Panc1 (cell line): Measurements from ENCODE around the gene ENKD1. TPM values are rescaled to one million over a fixed set of nuclear protein-coding genes. Genes with fewer than 3 reads are reported as not detected.

Experiments used
- ATAC-seq: fragments of 200-7000 bp; cut with Tn5 transposase; 2 replicates; pipeline ENCODE4 v1.9.1; 2020; ENCODE audit warnings: mild to moderate bottlenecking, moderate library complexity
- BruUV-seq: library from RNA; stranded (reverse); fragments of 400-500 nt; replicated peaks from 2 replicates; lab custom pipeline; 2021; lab: Mats Ljungman, UMichigan
- CTCF ChIA-PET: fragments of 300-600 bp; sonication (Branson Sonifier 250); formaldehyde crosslinking; loops from one replicate; lab custom pipeline; 2022; ENCODE audit warnings: antibody characterized with exemption; lab: Charles Lee
- POLR2A ChIA-PET: fragments of 300-600 bp; sonication (Branson Sonifier 250); formaldehyde crosslinking; loops from one replicate; lab custom pipeline; 2022; ENCODE audit warnings: antibody characterized with exemption; lab: Charles Lee
- DNase-seq: peaks from one replicate; pipeline ENCODE4 v3.0.0-alpha.2; 2010; ENCODE audit warnings: low read depth, low spot score
- H3K27ac ChIP-seq: 2 replicates; pipeline ENCODE4 v1.5.1; 2011; ENCODE audit warnings: mild to moderate bottlenecking, low read length, inconsistent platforms
- H3K27me3 ChIP-seq: fragments of 200-500 bp; sonication (Bioruptor generic); 2 replicates; pipeline ENCODE4 v1.6.0; 2014; ENCODE audit warnings: low read length, inconsistent platforms; ENCODE audit not compliant: control insufficient read depth, insufficient read depth
- H3K36me3 ChIP-seq: fragments of 200-500 bp; sonication (Bioruptor generic); 2 replicates; pipeline ENCODE4 v1.5.1; 2014; ENCODE audit warnings: inconsistent platforms, mild to moderate bottlenecking, low read length, moderate library complexity; ENCODE audit not compliant: control insufficient read depth, insufficient read depth
- H3K4me1 ChIP-seq: 2 replicates; pipeline ENCODE4 v1.5.1; 2011; ENCODE audit warnings: inconsistent platforms, mild to moderate bottlenecking, low read length, moderate library complexity; ENCODE audit not compliant: control insufficient read depth, insufficient read depth
- H3K4me3 ChIP-seq, 2 experiments: 2 replicates each; pipeline ENCODE4 v1.5.1; 2011 to 2012; ENCODE audit warnings: low read depth in 2 of 2, low read length in 2 of 2, mild to moderate bottlenecking in 2 of 2, inconsistent platforms in 1 of 2, moderate library complexity in 1 of 2
- H3K9me3 ChIP-seq: fragments of 200-500 bp; sonication (Bioruptor generic); 2 replicates; pipeline ENCODE4 v1.5.1; 2014; ENCODE audit warnings: low read depth, mild to moderate bottlenecking, inconsistent platforms, low read length, moderate library complexity; ENCODE audit not compliant: control insufficient read depth, insufficient read depth
- CTCF ChIP-seq: fragments of 450-650 bp; IDR thresholded peaks from 2 replicates; pipeline ENCODE4 v1.5.1; 2017; ENCODE audit warnings: mild to moderate bottlenecking
- POLR2AphosphoS5 ChIP-seq: IDR thresholded peaks from 2 replicates; pipeline ENCODE4 v1.6.1; 2012; ENCODE audit warnings: mild to moderate bottlenecking, low read depth, low read length, moderate library complexity
- REST ChIP-seq, 2 experiments: IDR thresholded peaks; 2 replicates each; pipeline ENCODE4 v1.6.1; 2011 to 2012; ENCODE audit warnings: low read depth in 2 of 2, control low read depth in 1 of 2, low read length in 1 of 2, mild to moderate bottlenecking in 1 of 2, moderate library complexity in 1 of 2; ENCODE audit not compliant: insufficient read depth in 1 of 2
- SIN3A ChIP-seq: IDR thresholded peaks from 2 replicates; pipeline ENCODE4 v1.6.1; 2012; ENCODE audit warnings: low read depth, mild to moderate bottlenecking, low read length, moderate library complexity, borderline replicate concordance; ENCODE audit not compliant: insufficient read depth
- TCF7L2 ChIP-seq: IDR thresholded peaks from 2 replicates; pipeline ENCODE4 v1.6.1; 2011; ENCODE audit warnings: mild to moderate bottlenecking, low read depth, low read length, inconsistent platforms
- in situ Hi-C: cut with HindIII; loops from 2 replicates; pipeline ENCODE4 v1.10.0; 2016; ENCODE audit warnings: low sequenced_read_pairs, low pct_unique_long_range_greater_than_20kb
- intact Hi-C: fragments of 100-400 bp; cut with micrococcal nuclease; formaldehyde crosslinking; loops from one replicate; pipeline ENCODE4 v1.10.0; 2022; ENCODE audit not compliant: unreplicated experiment
- total RNA-seq: library from RNA; stranded (reverse); gene quantifications from one replicate; pipeline ENCODE4 v1.2.1, GENCODE V29; 2021; ENCODE audit not compliant: unreplicated experiment

Gene ENKD1
- total RNA-seq, 1 experiment from 2014 or later, result 14.6 TPM

- ChIA-PET CTCF (interaction anchor here (0.6 kb wide), 1 partner anchor 125 kb away, joined by 9 read pairs; no protein-coding TSS in a partner anchor), POLR2A (no interaction called here)
- no peaks in the 10 kb centered on the region for H3K4me1 ChIP-seq
- H3K27ac ChIP-seq, result no peak overlapping the region
- no TSS peak for BruUV-seq
- TF ChIP-seq SIN3A, result no peak
- TF ChIP-seq REST (IDR thresholded peaks at IDR 0.05; ENCODE audit: insufficient read depth in 1 of 2, low read depth in 2 of 2, low read length in 1 of 2), result no peak
- TF ChIP-seq CTCF, result no peak
- TF ChIP-seq POLR2AphosphoS5, result no peak
- no peak for TF ChIP-seq TCF7L2
- no peaks in the 10 kb centered on the region for H3K36me3 ChIP-seq
- DNase-seq (no peak), ATAC-seq (no peak)
- in situ Hi-C loops, result no loop called here
- intact Hi-C loops, result loop anchor here (10.0 kb wide), 1 partner anchor 103 kb away; no protein-coding TSS in a partner anchor
- H3K9me3 ChIP-seq, result no peaks in the 10 kb centered on the region
- no peaks in the 10 kb centered on the region for H3K27me3 ChIP-seq
- H3K4me3 ChIP-seq, result no peak overlapping the region
These were observed 18.3 kb downstream of the ENKD1 start for GRCh38 chr16:67648088-67648763.

- DNase-seq (no peak), ATAC-seq (no peak)
- ChIA-PET POLR2A (no interaction called here), CTCF (no interaction called here)
- H3K9me3 ChIP-seq, result no peaks in the 10 kb centered on the region
- TF ChIP-seq SIN3A (no peak), TCF7L2 (no peak), POLR2AphosphoS5 (no peak)
- H3K4me3 ChIP-seq, result no peak overlapping the region
- H3K27ac ChIP-seq, result no peak overlapping the region
- no peaks in the 10 kb centered on the region for H3K4me1 ChIP-seq
- intact Hi-C loops, result loop anchor here (10.0 kb wide), 1 partner anchor 103 kb away; no protein-coding TSS in a partner anchor
- BruUV-seq, result no TSS peak
- no peaks in the 10 kb centered on the region for H3K36me3 ChIP-seq
- in situ Hi-C loops, result no loop called here
- H3K27me3 ChIP-seq, result no peaks in the 10 kb centered on the region
These were observed 18.9 kb downstream of the ENKD1 start for GRCh38 chr16:67647681-67648080.

GRCh38 chr16:67647111-67647651 lies 19.4 kb downstream of the ENKD1 start:
- intact Hi-C loops, result loop anchor here (10.0 kb wide), 1 partner anchor 102 kb away; no protein-coding TSS in a partner anchor
- Histone ChIP-seq H3K27me3 (no peaks in the 10 kb centered on the region), H3K4me1 (no peaks in the 10 kb centered on the region), H3K9me3 (no peaks in the 10 kb centered on the region), H3K4me3 (no peak overlapping the region), H3K36me3 (no peaks in the 10 kb centered on the region), H3K27ac (no peak overlapping the region)
- TF ChIP-seq SIN3A (no peak), TCF7L2 (no peak), REST (IDR thresholded peaks at IDR 0.05; ENCODE audit: insufficient read depth in 1 of 2, low read depth in 2 of 2, low read length in 1 of 2) (no peak), CTCF (no peak), POLR2AphosphoS5 (no peak)
- DNase-seq (no peak), ATAC-seq (no peak)
- CTCF ChIA-PET, result no interaction called here
- BruUV-seq, result no TSS peak
- POLR2A ChIA-PET, result no interaction called here
- in situ Hi-C loops, result no loop called here
